H1 (cell line): ENCODE data around the gene PERCC1. TPM values are rescaled to one million over a fixed set of nuclear protein-coding genes. Genes with fewer than 3 reads are reported as not detected.

Experiments used
- CTCF ChIA-PET: fragments of 300-600 bp; sonication (Branson Sonifier 250); formaldehyde crosslinking; loops from one replicate; lab custom pipeline; 2021; ENCODE audit not compliant: partially characterized antibody; lab: Charles Lee
- POLR2A ChIA-PET: fragments of 300-600 bp; sonication (Branson Sonifier 250); formaldehyde crosslinking; loops from one replicate; lab custom pipeline; 2021; ENCODE audit warnings: inconsistent platforms; ENCODE audit not compliant: partially characterized antibody; lab: Charles Lee
- DNase-seq, 2 experiments: peaks; one replicate each; pipeline versions ENCODE4 v3.0.0 to v3.0.0-alpha.2; 2010 to 2022; ENCODE audit warnings: low spot score in 2 of 2, low read depth in 1 of 2, mixed read lengths in 1 of 2
- FAIRE-seq: peaks from 2 replicates; lab custom pipeline; 2011; peaks lifted over from hg19 to GRCh38; lab: Jason Lieb, UNC
- H2AFZ ChIP-seq: 2 replicates; pipeline ENCODE4 v1.8.1; 2012; ENCODE audit warnings: low read length, inconsistent platforms
- H2AK5ac ChIP-seq: 2 replicates; pipeline ENCODE4 v1.6.1; 2013; ENCODE audit warnings: low read depth, low read length
- H2BK120ac ChIP-seq: replicated peaks from 2 replicates; pipeline ENCODE3; 2013; ENCODE audit warnings: low read depth, low read length, inconsistent platforms
- H2BK12ac ChIP-seq: 2 replicates; pipeline ENCODE4 v1.6.1; 2013; ENCODE audit warnings: low read depth, low read length
- H2BK15ac ChIP-seq: 2 replicates; pipeline ENCODE4 v1.6.1; 2013; ENCODE audit warnings: low read length
- H2BK20ac ChIP-seq: 2 replicates; pipeline ENCODE4 v1.6.1; 2013; ENCODE audit warnings: low read length
- H2BK5ac ChIP-seq: 2 replicates; pipeline ENCODE4 v1.6.1; 2013; ENCODE audit warnings: low read depth, low read length
- H3K14ac ChIP-seq: 2 replicates; pipeline ENCODE4 v1.6.1; 2013; ENCODE audit warnings: inconsistent platforms; ENCODE audit not compliant: insufficient read length
- H3K18ac ChIP-seq: 2 replicates; pipeline ENCODE4 v1.6.1; 2013; ENCODE audit warnings: low read length; ENCODE audit errors: extremely low read depth
- H3K23ac ChIP-seq: 2 replicates; pipeline ENCODE4 v1.6.1; 2013; ENCODE audit warnings: inconsistent platforms; ENCODE audit not compliant: insufficient read length
- H3K23me2 ChIP-seq: 2 replicates; pipeline ENCODE4 v1.6.1; 2013; ENCODE audit warnings: low read depth, low read length
- H3K27ac ChIP-seq: 2 replicates; pipeline ENCODE4 v1.6.1; 2011; ENCODE audit warnings: low read depth, low read length, inconsistent platforms
- H3K27me3 ChIP-seq, 4 experiments: replicated peaks in 1 of 4; 1 replicate in 1 of 4; 2 replicates in 3 of 4; pipeline versions ENCODE4 v1.6.1 to v1.8.1; 2011 to 2013; ENCODE audit warnings: low read length in 3 of 4, mild to moderate bottlenecking in 3 of 4, inconsistent platforms in 2 of 4, mixed read lengths in 2 of 4, moderate library complexity in 1 of 4; ENCODE audit not compliant: control insufficient read depth in 3 of 4, insufficient read depth in 3 of 4; ENCODE audit errors: extremely low read depth in 1 of 4
- H3K36me3 ChIP-seq, 4 experiments: 2 replicates each; pipeline versions ENCODE4 v1.6.1 to v1.8.1; 2011 to 2013; ENCODE audit warnings: mild to moderate bottlenecking in 4 of 4, low read length in 3 of 4, moderate library complexity in 2 of 4, control low read depth in 1 of 4, inconsistent platforms in 1 of 4; ENCODE audit not compliant: insufficient read depth in 4 of 4, control insufficient read depth in 2 of 4
- H3K4ac ChIP-seq: replicated peaks from 2 replicates; pipeline ENCODE3; 2013; ENCODE audit warnings: low read length, low read depth, mixed read lengths, inconsistent platforms; ENCODE audit not compliant: insufficient read length
- H3K4me1 ChIP-seq, 4 experiments: replicated peaks in 1 of 4; 1 replicate in 1 of 4; 2 replicates in 3 of 4; pipeline versions ENCODE4 v1.6.1 to v1.8.1; 2011 to 2013; ENCODE audit warnings: low read length in 3 of 4, inconsistent platforms in 2 of 4, mixed read lengths in 1 of 4; ENCODE audit not compliant: insufficient read depth in 4 of 4, control insufficient read depth in 3 of 4
- H3K4me2 ChIP-seq, 2 experiments: 2 replicates each; pipeline versions ENCODE4 v1.6.1 to v1.8.1; 2011 to 2013; ENCODE audit warnings: low read depth in 2 of 2, low read length in 2 of 2, control low read depth in 1 of 2, inconsistent platforms in 1 of 2, mild to moderate bottlenecking in 1 of 2; ENCODE audit not compliant: insufficient read depth in 1 of 2
- H3K4me3 ChIP-seq, 4 experiments: fragments of 200-600, 300-600 bp in 1 of 4; sonication (generic), shearing (Covaris generic), sonication (Bioruptor Twin) in 1 of 4; 2 replicates each; pipeline versions ENCODE4 v1.5.1 to v1.8.1; 2011 to 2016; ENCODE audit warnings: low read length in 4 of 4, low read depth in 3 of 4, control low read depth in 2 of 4, inconsistent platforms in 2 of 4, mild to moderate bottlenecking in 2 of 4, mixed read lengths in 1 of 4, moderate library complexity in 1 of 4; ENCODE audit not compliant: insufficient read depth in 2 of 4; ENCODE audit errors: extremely low read depth in 1 of 4
- H3K56ac ChIP-seq: replicated peaks from 2 replicates; pipeline ENCODE3; 2013; ENCODE audit warnings: low read depth, mild to moderate bottlenecking, mixed read lengths, low read length, inconsistent platforms; ENCODE audit not compliant: insufficient read length
- H3K79me1 ChIP-seq: 2 replicates; pipeline ENCODE4 v1.6.1; 2013; ENCODE audit warnings: low read depth, low read length, control low read depth
- H3K79me2 ChIP-seq, 2 experiments: 2 replicates each; pipeline versions ENCODE4 v1.6.1 to v1.8.1; 2012 to 2013; ENCODE audit warnings: low read length in 2 of 2, mild to moderate bottlenecking in 2 of 2, inconsistent platforms in 1 of 2; ENCODE audit not compliant: insufficient read depth in 2 of 2, control insufficient read depth in 1 of 2
- H3K9ac ChIP-seq, 4 experiments: replicated peaks in 1 of 4; 1 replicate in 1 of 4; 2 replicates in 3 of 4; pipeline versions ENCODE4 v1.6.1 to v1.8.1; 2011 to 2013; ENCODE audit warnings: low read depth in 3 of 4, low read length in 3 of 4, control low read depth in 2 of 4, mild to moderate bottlenecking in 2 of 4, moderate library complexity in 2 of 4, inconsistent platforms in 1 of 4; ENCODE audit errors: extremely low read depth in 1 of 4
- H3K9me3 ChIP-seq, 2 experiments: 2 replicates each; pipeline versions ENCODE4 v1.6.1 to v1.8.1; 2012 to 2013; ENCODE audit warnings: mild to moderate bottlenecking in 2 of 2, moderate library complexity in 2 of 2, control low read depth in 1 of 2, inconsistent platforms in 1 of 2, low read depth in 1 of 2, low read length in 1 of 2, mixed read lengths in 1 of 2; ENCODE audit not compliant: insufficient read depth in 2 of 2
- H4K20me1 ChIP-seq, 2 experiments: replicated peaks in 1 of 2; 2 replicates each; pipeline versions ENCODE3 to v1.8.1; 2011 to 2013; ENCODE audit warnings: inconsistent platforms in 2 of 2, low read length in 2 of 2, mild to moderate bottlenecking in 1 of 2; ENCODE audit not compliant: insufficient read depth in 2 of 2, control insufficient read depth in 1 of 2
- H4K5ac ChIP-seq: 2 replicates; pipeline ENCODE4 v1.6.1; 2013; ENCODE audit warnings: low read length, low read depth, mixed read lengths, inconsistent platforms; ENCODE audit not compliant: insufficient read length
- H4K8ac ChIP-seq: 2 replicates; pipeline ENCODE4 v1.8.0; 2013; ENCODE audit warnings: mild to moderate bottlenecking, moderate library complexity, low read length, inconsistent platforms; ENCODE audit not compliant: insufficient read depth; ENCODE audit errors: extremely low read depth
- H4K91ac ChIP-seq: replicated peaks from 2 replicates; pipeline ENCODE3; 2013; ENCODE audit warnings: low read length, mixed read lengths, inconsistent platforms; ENCODE audit not compliant: insufficient read length
- ATF2 ChIP-seq: IDR thresholded peaks from 2 replicates; pipeline ENCODE4 v1.6.1; 2012; ENCODE audit warnings: low read length, inconsistent platforms
- FOSL1 ChIP-seq: IDR thresholded peaks from 2 replicates; pipeline ENCODE4 v1.6.1; 2011; ENCODE audit warnings: mild to moderate bottlenecking, low read depth, low read length, moderate library complexity; ENCODE audit not compliant: insufficient read depth
- WGBS, 2 experiments: shearing (Covaris generic) in 1 of 2; methylation state at CpG; one replicate each; pipeline versions ENCODE4 v1.1.6 to v1.1.7; 2013 to 2015; ENCODE audit warnings: low lambda C conversion rate in 2 of 2, mixed read lengths in 2 of 2, inconsistent platforms in 1 of 2, low coverage in 1 of 2, missing lambda C conversion rate in 1 of 2; ENCODE audit not compliant: insufficient replicate concordance in 2 of 2, insufficient coverage in 1 of 2, insufficient read length in 1 of 2; ENCODE audit errors: extremely low coverage in 1 of 2, missing lambda C conversion rate in 1 of 2; 5-methylcytosine and 5-hydroxymethylcytosine counted together
- polyA plus RNA-seq, 7 experiments: library from polyadenylated mRNA; depleted of rRNA in 3 of 7; stranded (reverse) in 5 of 7; unstranded in 2 of 7; fragments of >200 nt in 5 of 7; fragments of 200-250 nt in 2 of 7; gene quantifications; 1 replicate in 5 of 7; 2 replicates in 1 of 7; 4 replicates in 1 of 7; pipeline versions ENCODE4 v1.2.1 to v1.2.3, GENCODE V29; 2011 to 2013; ENCODE audit warnings: missing spikeins in 2 of 7, mixed read lengths in 2 of 7
- total RNA-seq: library from RNA; stranded (reverse); fragmentation: NEBNext Ultra II Directional; extraction: Animal tissue kit (Norgen Biotek cat#: 25700); gene quantifications from 2 replicates; pipeline ENCODE4 v1.2.1, GENCODE V29; 2021

Gene PERCC1
- total and polyA plus RNA-seq, 2 of the 8 experiments (the other 6 are each of a cell fraction or from before 2014, with no cell fraction given), result not detected

- no peak overlapping the region for H3K9ac ChIP-seq
- TF ChIP-seq ATF2 (no peak), FOSL1 (no peak)
- TF ChIP-seq, all 59 proteins: peak for 0
- H3K23me2 ChIP-seq, result no peaks in the 10 kb centered on the region
- H2BK120ac ChIP-seq, result no peak overlapping the region
- no peak overlapping the region for H4K8ac ChIP-seq
- H3K9me3 ChIP-seq, result no peaks in the 10 kb centered on the region
- no peak overlapping the region for H2AK5ac ChIP-seq
- no peak overlapping the region for H3K18ac ChIP-seq
- no peak overlapping the region for H3K4ac ChIP-seq
- no peak overlapping the region for H3K56ac ChIP-seq
- no peaks in the 10 kb centered on the region for H3K27me3 ChIP-seq
- no peaks in the 10 kb centered on the region for H3K79me1 ChIP-seq
- DNase-seq, result no peak
- H3K23ac ChIP-seq, result no peak overlapping the region
- H3K4me1 ChIP-seq, result peaks cover 0 to 1% (median under 1%) of the 10 kb centered on the region in 4 experiments; a peak in 4 of 7 replicates
- 89% methylated on average over 4 of the region's 39 CpGs; no CpG with 5 or more reads in 1 of the 2 experiments for WGBS, 2 experiments
- FAIRE-seq, result no peak
- no peak overlapping the region for H3K4me2 ChIP-seq
- H2BK5ac ChIP-seq, result no peak overlapping the region
- H3K4me3 ChIP-seq, result no peak overlapping the region
- H2BK20ac ChIP-seq, result no peak overlapping the region
- no peaks in the 10 kb centered on the region for H3K79me2 ChIP-seq
- H2BK15ac ChIP-seq, result no peak overlapping the region
- peaks cover 0 to under 1% (median 0%) of the 10 kb centered on the region in 4 experiments; a peak in 3 of 8 replicates for H3K36me3 ChIP-seq
- H3K27ac ChIP-seq, result no peak overlapping the region
- no peak overlapping the region for H4K91ac ChIP-seq
- no peak overlapping the region for H2AFZ ChIP-seq
- peaks cover 0 to 2% of the 10 kb centered on the region in 2 experiments for H4K20me1 ChIP-seq
- POLR2A ChIA-PET, result interaction anchor here (1.0 to 1.6 kb wide), 2 partner anchors 13 to 17 kb away, joined by 3 to 6 read pairs; no protein-coding TSS in a partner anchor
- no peak overlapping the region for H4K5ac ChIP-seq
- H2BK12ac ChIP-seq, result no peak overlapping the region
- CTCF ChIA-PET, result interaction anchor here (4.0 kb wide), 1 partner anchor 21 kb away, joined by 18 read pairs; no protein-coding TSS in a partner anchor
- no peak overlapping the region for H3K14ac ChIP-seq
Measured at GRCh38 chr16:1385232-1385631, 45.6 kb upstream of the PERCC1 start.
